IgD-negative memory B cell (primary cell): ENCODE measurements around the gene POLD3. TPM values are rescaled to one million over a fixed set of nuclear protein-coding genes. Genes with fewer than 3 reads are reported as not detected.

Source experiments
- H3K27ac Mint-ChIP-seq, 3 donors: one replicate each; pipeline ENCODE4 v1.8.0; 2020 to 2022; ENCODE audit warnings: mild to moderate bottlenecking in 3 of 3, mixed read lengths in 3 of 3, moderate library complexity in 1 of 3
- H3K27me3 Mint-ChIP-seq: one replicate; pipeline ENCODE4 v1.8.0; 2021; ENCODE audit warnings: mixed read lengths
- H3K36me3 Mint-ChIP-seq: one replicate; pipeline ENCODE4 v1.8.0; 2020; ENCODE audit warnings: mild to moderate bottlenecking, mixed read lengths
- H3K4me1 Mint-ChIP-seq, 3 donors: one replicate each; pipeline ENCODE4 v1.8.0; 2020 to 2022; ENCODE audit warnings: mixed read lengths in 3 of 3, mild to moderate bottlenecking in 1 of 3
- H3K4me3 Mint-ChIP-seq, 4 donors: one replicate each; pipeline ENCODE4 v1.8.0; 2020 to 2022; ENCODE audit warnings: mild to moderate bottlenecking in 4 of 4, mixed read lengths in 4 of 4, moderate library complexity in 3 of 4
- H3K9me3 Mint-ChIP-seq, 3 donors: one replicate each; pipeline ENCODE4 v1.8.0; 2020 to 2021; ENCODE audit warnings: mixed read lengths in 3 of 3, mild to moderate bottlenecking in 1 of 3
- polyA plus RNA-seq: library from polyadenylated mRNA; unstranded; fragments of 300-500 nt; fragmentation: Illumina TruSeq; gene quantifications from one replicate; pipeline ENCODE4 v1.2.3, GENCODE V29; 2021

POLD3 gene
- polyA plus RNA-seq, 1 donor from 2014 or later: 14.0 TPM

- Mint-ChIP-seq H3K4me1 (peaks cover 0 to 6% (median 1%) of the 10 kb centered on the region in 3 donors), H3K27me3 (no peaks in the 10 kb centered on the region), H3K9me3 (no peaks in the 10 kb centered on the region), H3K27ac (no peak overlapping the region), H3K4me3 (no peak overlapping the region), H3K36me3 (peaks cover 9% of the 10 kb centered on the region)
Measured at GRCh38 chr11:74608431-74608830, 16.0 kb downstream of the POLD3 start.

GRCh38 chr11:74611369-74611861, 19.0 kb downstream of the POLD3 start:
- H3K9me3 Mint-ChIP-seq: no peaks in the 10 kb centered on the region

GRCh38 chr11:74612877-74613276, 20.5 kb downstream of the POLD3 start:
- no peak overlapping the region for H3K27ac Mint-ChIP-seq
- H3K9me3 Mint-ChIP-seq: no peaks in the 10 kb centered on the region
- H3K36me3 Mint-ChIP-seq: peaks cover 16% of the 10 kb centered on the region
- no peaks in the 10 kb centered on the region for H3K27me3 Mint-ChIP-seq
- H3K4me1 Mint-ChIP-seq: peaks cover 0 to 2% (median 0%) of the 10 kb centered on the region in 3 donors
- no peak overlapping the region for H3K4me3 Mint-ChIP-seq

More at GRCh38 chr11:74611369-74611861, 19.0 kb downstream of the POLD3 start:
- peaks cover 0 to 2% (median 0%) of the 10 kb centered on the region in 3 donors for H3K4me1 Mint-ChIP-seq
- H3K4me3 Mint-ChIP-seq: no peak overlapping the region
- no peak overlapping the region for H3K27ac Mint-ChIP-seq
- peaks cover 9% of the 10 kb centered on the region for H3K36me3 Mint-ChIP-seq
- no peaks in the 10 kb centered on the region for H3K27me3 Mint-ChIP-seq

GRCh38 chr11:74615311-74615710, 22.9 kb downstream of the POLD3 start:
- H3K9me3 Mint-ChIP-seq: no peaks in the 10 kb centered on the region
- H3K4me1 Mint-ChIP-seq: no peaks in the 10 kb centered on the region
- no peak overlapping the region for H3K4me3 Mint-ChIP-seq
- no peak overlapping the region for H3K27ac Mint-ChIP-seq
- no peaks in the 10 kb centered on the region for H3K27me3 Mint-ChIP-seq
- H3K36me3 Mint-ChIP-seq: peaks cover 18% of the 10 kb centered on the region

GRCh38 chr11:74615988-74616387, 23.6 kb downstream of the POLD3 start:
- Mint-ChIP-seq H3K4me3 (no peak overlapping the region), H3K4me1 (no peaks in the 10 kb centered on the region), H3K27ac (no peak overlapping the region), H3K9me3 (no peaks in the 10 kb centered on the region), H3K36me3 (peaks cover 19% of the 10 kb centered on the region), H3K27me3 (no peaks in the 10 kb centered on the region)

GRCh38 chr11:74620531-74620930, 28.1 kb downstream of the POLD3 start:
- Mint-ChIP-seq H3K9me3 (no peaks in the 10 kb centered on the region), H3K36me3 (peaks cover 21% of the 10 kb centered on the region), H3K4me3 (no peak overlapping the region), H3K27me3 (no peaks in the 10 kb centered on the region), H3K27ac (no peak overlapping the region), H3K4me1 (no peaks in the 10 kb centered on the region)

- H3K4me3 Mint-ChIP-seq: no peak overlapping the region
- H3K4me1 Mint-ChIP-seq: peaks cover 2 to 14% (median 4%) of the 10 kb centered on the region in 3 donors
- H3K9me3 Mint-ChIP-seq: no peaks in the 10 kb centered on the region
- peaks cover 20% of the 10 kb centered on the region for H3K36me3 Mint-ChIP-seq
- no peak overlapping the region for H3K27ac Mint-ChIP-seq
- no peaks in the 10 kb centered on the region for H3K27me3 Mint-ChIP-seq
Measured at GRCh38 chr11:74626130-74626529, 33.7 kb downstream of the POLD3 start.

- no peak overlapping the region for H3K27ac Mint-ChIP-seq
- H3K9me3 Mint-ChIP-seq: no peaks in the 10 kb centered on the region
- no peaks in the 10 kb centered on the region for H3K27me3 Mint-ChIP-seq
- H3K4me3 Mint-ChIP-seq: no peak overlapping the region
- peaks cover 2 to 14% (median 4%) of the 10 kb centered on the region in 3 donors for H3K4me1 Mint-ChIP-seq
- peaks cover 18% of the 10 kb centered on the region for H3K36me3 Mint-ChIP-seq
Measured at GRCh38 chr11:74626604-74627003, 34.2 kb downstream of the POLD3 start.

- peaks cover 4 to 14% (median 4%) of the 10 kb centered on the region in 3 donors for H3K4me1 Mint-ChIP-seq
- H3K36me3 Mint-ChIP-seq: peaks cover 21% of the 10 kb centered on the region
- no peak overlapping the region for H3K4me3 Mint-ChIP-seq
- no peaks in the 10 kb centered on the region for H3K27me3 Mint-ChIP-seq
- no peaks in the 10 kb centered on the region for H3K9me3 Mint-ChIP-seq
- no peak overlapping the region for H3K27ac Mint-ChIP-seq
Measured at GRCh38 chr11:74627381-74627780, 35.0 kb downstream of the POLD3 start.

- Mint-ChIP-seq H3K27me3 (no peaks in the 10 kb centered on the region), H3K4me1 (peaks cover 4 to 14% (median 6%) of the 10 kb centered on the region in 3 donors), H3K4me3 (no peak overlapping the region), H3K27ac (no peak overlapping the region), H3K9me3 (no peaks in the 10 kb centered on the region), H3K36me3 (peaks cover 18% of the 10 kb centered on the region)
Measured at GRCh38 chr11:74630043-74630442, 37.7 kb downstream of the POLD3 start.

GRCh38 chr11:74633406-74634393, 41.3 kb downstream of the POLD3 start:
- Mint-ChIP-seq H3K36me3 (peaks cover 9% of the 10 kb centered on the region), H3K27ac (no peak overlapping the region), H3K4me3 (peak overlapping the region in 1 of 4 donors; percentile 43), H3K4me1 (peaks cover 2 to 14% (median 4%) of the 10 kb centered on the region in 3 donors), H3K27me3 (no peaks in the 10 kb centered on the region), H3K9me3 (no peaks in the 10 kb centered on the region)

GRCh38 chr11:74634537-74634936, 42.2 kb downstream of the POLD3 start:
- H3K27ac Mint-ChIP-seq: no peak overlapping the region
- H3K4me1 Mint-ChIP-seq: peaks cover 2 to 9% (median 4%) of the 10 kb centered on the region in 3 donors
- H3K9me3 Mint-ChIP-seq: no peaks in the 10 kb centered on the region
- no peaks in the 10 kb centered on the region for H3K27me3 Mint-ChIP-seq
- H3K36me3 Mint-ChIP-seq: peaks cover 9% of the 10 kb centered on the region
- H3K4me3 Mint-ChIP-seq: no peak overlapping the region

GRCh38 chr11:74636630-74637184, 44.3 kb downstream of the POLD3 start:
- H3K27ac Mint-ChIP-seq: no peak overlapping the region
- H3K4me1 Mint-ChIP-seq: peaks cover 0 to 3% (median 0%) of the 10 kb centered on the region in 3 donors
- H3K4me3 Mint-ChIP-seq: no peak overlapping the region
- H3K36me3 Mint-ChIP-seq: peaks cover 7% of the 10 kb centered on the region
- H3K9me3 Mint-ChIP-seq: no peaks in the 10 kb centered on the region
- no peaks in the 10 kb centered on the region for H3K27me3 Mint-ChIP-seq

GRCh38 chr11:74637700-74638099, 45.3 kb downstream of the POLD3 start:
- Mint-ChIP-seq H3K27me3 (no peaks in the 10 kb centered on the region), H3K9me3 (no peaks in the 10 kb centered on the region), H3K4me1 (no peaks in the 10 kb centered on the region), H3K27ac (no peak overlapping the region), H3K4me3 (no peak overlapping the region), H3K36me3 (peaks cover 7% of the 10 kb centered on the region)

- no peak overlapping the region for H3K27ac Mint-ChIP-seq
Measured at GRCh38 chr11:74638869-74639268, 46.5 kb downstream of the POLD3 start.

More at GRCh38 chr11:74638869-74639268, 46.5 kb downstream of the POLD3 start:
- Mint-ChIP-seq H3K4me1 (no peaks in the 10 kb centered on the region), H3K27me3 (no peaks in the 10 kb centered on the region), H3K4me3 (no peak overlapping the region), H3K9me3 (no peaks in the 10 kb centered on the region), H3K36me3 (peaks cover 7% of the 10 kb centered on the region)
